HCT116 (cell line): ENCODE measurements around the gene GSTA1.

Experiments
- ATF3 ChIP-seq: IDR thresholded peaks from 2 replicates; pipeline ENCODE4 v1.6.1; 2012
- CTCF ChIP-seq, 3 experiments: fragments of 200-600 bp in 1 of 3; sonication (generic) in 1 of 3; IDR thresholded peaks in 2 of 3; conservative IDR thresholded peaks in 1 of 3; 2 replicates each; pipeline ENCODE4 v1.5.1; 2012 to 2017; ENCODE audit warnings: low read depth in 2 of 3, low read length in 2 of 3, antibody characterized with exemption in 1 of 3, borderline replicate concordance in 1 of 3, control low read depth in 1 of 3, mild to moderate bottlenecking in 1 of 3, mixed read lengths in 1 of 3, mixed run types in 1 of 3, moderate library complexity in 1 of 3; ENCODE audit not compliant: insufficient read depth in 1 of 3
- EZH2phosphoT487 ChIP-seq: fragments of 200-600 bp; IDR thresholded peaks from 2 replicates; pipeline ENCODE4 v1.6.1; 2018; ENCODE audit warnings: antibody characterized with exemption, borderline replicate concordance
- POLR2A ChIP-seq: IDR thresholded peaks from 2 replicates; pipeline ENCODE4 v1.7.0; 2011; ENCODE audit warnings: borderline replicate concordance; ENCODE audit not compliant: insufficient read depth, insufficient read length; ENCODE audit errors: extremely low read depth
- RAD21 ChIP-seq: IDR thresholded peaks from 2 replicates; pipeline ENCODE4 v1.6.1; 2012; ENCODE audit warnings: low read depth, mild to moderate bottlenecking
- SIN3A ChIP-seq: IDR thresholded peaks from 2 replicates; pipeline ENCODE4 v1.6.1; 2012; ENCODE audit warnings: low read depth
- SP1 ChIP-seq: IDR thresholded peaks from 2 replicates; pipeline ENCODE4 v1.6.1; 2012; ENCODE audit warnings: low read depth
- TCF7L2 ChIP-seq: IDR thresholded peaks from 2 replicates; pipeline ENCODE4 v1.7.0; 2011; ENCODE audit warnings: borderline replicate concordance, inconsistent platforms; ENCODE audit not compliant: insufficient read depth, insufficient read length; ENCODE audit errors: extremely low read depth
- ZNF274 ChIP-seq: fragments of 200-500 bp; sonication (Bioruptor generic); IDR thresholded peaks from 2 replicates; pipeline ENCODE4 v1.6.1; 2014; ENCODE audit warnings: mild to moderate bottlenecking, low read depth, low read length, inconsistent platforms

GRCh38 chr6:52746213-52746612 lies 57.4 kb downstream of the GSTA1 start:
- TF ChIP-seq ZNF274 (no peak), SP1 (no peak), TCF7L2 (no peak), EZH2phosphoT487 (no peak), SIN3A (no peak), CTCF (IDR thresholded peaks at IDR 0.05 in 2 of 3, conservative IDR thresholded peaks at IDR 0.05 in 1 of 3; ENCODE audit: borderline replicate concordance in 1 of 3, insufficient read depth in 1 of 3, low read depth in 2 of 3, low read length in 2 of 3) (no peak), RAD21 (no peak), POLR2A (no peak), ATF3 (no peak)
